ENCODE data around the gene LARP7. TPM values are rescaled to one million over a fixed set of nuclear protein-coding genes. Genes with fewer than 3 reads are reported as not detected.

The LARP7 gene
- total RNA-seq, result 10 to 100 TPM; 27.7 to 33.3 TPM
- 100 to 1,000 TPM in 1 of 6 donors, 10 to 100 TPM in 5; 84.3 to 109 (median 94.7) TPM for polyA plus RNA-seq (ENCODE audit: insufficient read length in 6 of 6)
- long read RNA-seq, donor 1, partial matches to known transcripts, result 104 of 114 reads
- long read RNA-seq, donor 1, other reads (novel, unspliced or antisense), result 0 of 114 reads
- long read RNA-seq, donor 2, partial matches to known transcripts, result 56 of 64 reads
- long read RNA-seq, donor 2, other reads (novel, unspliced or antisense), result 0 of 64 reads
- long read RNA-seq, donor 3, partial matches to known transcripts, result 44 of 48 reads
- long read RNA-seq, donor 3, other reads (novel, unspliced or antisense), result 0 of 48 reads
- long read RNA-seq, donor 4, partial matches to known transcripts, result 18 of 21 reads
- long read RNA-seq, donor 4, other reads (novel, unspliced or antisense), result 2 of 21 reads
- long read RNA-seq, donor 5, partial matches to known transcripts, result 52 of 60 reads
- long read RNA-seq, donor 5, other reads (novel, unspliced or antisense), result 0 of 60 reads
- long read RNA-seq, donor 6, partial matches to known transcripts, result 45 of 51 reads
- long read RNA-seq, donor 6, other reads (novel, unspliced or antisense), result 0 of 51 reads
- long read RNA-seq, donor 7, partial matches to known transcripts, result 61 of 70 reads
- long read RNA-seq, donor 7, other reads (novel, unspliced or antisense), result 0 of 70 reads
- long read RNA-seq, donor 8, partial matches to known transcripts, result 66 of 75 reads
- long read RNA-seq, donor 8, other reads (novel, unspliced or antisense), result 0 of 75 reads
- long read RNA-seq, donor 9, result 0 reads
- long read RNA-seq, donor 10, partial matches to known transcripts, result 16 of 23 reads
- long read RNA-seq, donor 10, other reads (novel, unspliced or antisense), result 3 of 23 reads
- long read RNA-seq, donor 11, partial matches to known transcripts, result 50 of 59 reads
- long read RNA-seq, donor 11, other reads (novel, unspliced or antisense), result 0 of 59 reads
- long read RNA-seq, donor 12, partial matches to known transcripts, result 31 of 38 reads
- long read RNA-seq, donor 12, other reads (novel, unspliced or antisense), result 0 of 38 reads

GRCh38 chr4:112636688-112637551 lies at the start of gene LARP7, which contains the start of gene ZGRF1:
Gene LARP7, plus strand, starts transcription at chr4:112637143. Its CDS starts 7,527 bp downstream, at chr4:112644670.
Gene ZGRF1, minus strand, starts transcription at chr4:112636909. Its CDS starts 3,733 bp downstream, at chr4:112633176.
- H3K36me3 ChIP-seq, result peaks cover 0 to 9% of the 10 kb centered on the region in 2 donors
- peak; percentile 98 to 100 (median 100) for DNase-seq
- H3K4me1 ChIP-seq, result peaks cover 0 to 20% of the 10 kb centered on the region in 2 donors
- H3K4me3 ChIP-seq, result peak within 1 kb of the TSS; percentile 59 to 63
- ATAC-seq, result peak; percentile 98
- no peaks in the 10 kb centered on the region for H3K9me3 ChIP-seq
- peak; percentile 94 to 95 for TF ChIP-seq CTCF (IDR thresholded peaks at IDR 0.05)
- intact Hi-C loops (cut with DNase I), result loop anchor here in 1 of 2 donors (10.0 kb wide), 1 partner anchor 128 kb away; no protein-coding TSS in a partner anchor
- no peaks in the 10 kb centered on the region for H3K27me3 ChIP-seq
- H3K27ac ChIP-seq, result peak within 1 kb of the TSS; percentile 90 to 96

GRCh38 chr4:112589206-112589605 lies 47.7 kb upstream of the LARP7 start:
- Histone ChIP-seq H3K36me3 (no peaks in the 10 kb centered on the region), H3K27ac (no peak overlapping the region), H3K27me3 (no peaks in the 10 kb centered on the region), H3K4me3 (no peak overlapping the region), H3K4me1 (no peaks in the 10 kb centered on the region), H3K9me3 (peaks cover 0 to 4% of the 10 kb centered on the region in 2 donors)
- no peak for TF ChIP-seq CTCF (IDR thresholded peaks at IDR 0.05)
- intact Hi-C loops (cut with DNase I), result no loop called here
- ATAC-seq (no peak), DNase-seq (no peak)

GRCh38 chr4:112591593-112591992 lies 45.4 kb upstream of the LARP7 start:
- H3K4me3 ChIP-seq, result no peak overlapping the region
- no peaks in the 10 kb centered on the region for H3K4me1 ChIP-seq
- H3K9me3 ChIP-seq, result peaks cover 0 to 4% of the 10 kb centered on the region in 2 donors
- H3K27me3 ChIP-seq, result no peaks in the 10 kb centered on the region
- DNase-seq, result no peak
- H3K36me3 ChIP-seq, result no peaks in the 10 kb centered on the region
- no peak for TF ChIP-seq CTCF (IDR thresholded peaks at IDR 0.05)
- ATAC-seq, result no peak
- H3K27ac ChIP-seq, result no peak overlapping the region
- intact Hi-C loops (cut with DNase I), result no loop called here

- Histone ChIP-seq H3K27me3 (no peaks in the 10 kb centered on the region), H3K36me3 (no peaks in the 10 kb centered on the region), H3K4me1 (no peaks in the 10 kb centered on the region), H3K4me3 (no peak overlapping the region), H3K27ac (no peak overlapping the region), H3K9me3 (peaks cover 0 to 4% of the 10 kb centered on the region in 2 donors)
- TF ChIP-seq CTCF (IDR thresholded peaks at IDR 0.05), result no peak
- intact Hi-C loops (cut with DNase I), result no loop called here
- ATAC-seq (no peak), DNase-seq (no peak)
Measured at GRCh38 chr4:112592717-112593116, 44.2 kb upstream of the LARP7 start.
